ENCODE results near the gene OTULINL.

The OTULINL gene

DNA sequence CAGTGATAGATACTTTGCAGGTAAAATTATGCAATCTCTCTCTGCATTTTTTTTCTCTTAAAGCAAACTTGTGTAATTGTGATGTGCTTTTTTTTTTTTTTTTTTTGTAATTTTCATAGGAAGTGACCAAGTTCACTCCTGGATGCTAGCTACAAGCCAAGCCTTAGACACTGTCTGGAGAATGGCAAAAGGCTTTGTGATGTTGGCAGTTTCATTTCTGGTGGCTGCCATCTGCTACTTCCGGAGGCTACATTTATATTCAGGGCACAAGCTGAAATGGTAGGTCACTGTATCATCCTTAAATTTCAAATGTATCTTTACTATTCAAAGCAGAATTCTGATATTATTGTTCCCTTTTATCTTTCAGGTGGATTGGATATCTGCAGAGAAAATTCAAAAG is 19.3 kb downstream of the OTULINL start:
- DNase-seq (ENCODE audit: low spot score) = no peak

DNA sequence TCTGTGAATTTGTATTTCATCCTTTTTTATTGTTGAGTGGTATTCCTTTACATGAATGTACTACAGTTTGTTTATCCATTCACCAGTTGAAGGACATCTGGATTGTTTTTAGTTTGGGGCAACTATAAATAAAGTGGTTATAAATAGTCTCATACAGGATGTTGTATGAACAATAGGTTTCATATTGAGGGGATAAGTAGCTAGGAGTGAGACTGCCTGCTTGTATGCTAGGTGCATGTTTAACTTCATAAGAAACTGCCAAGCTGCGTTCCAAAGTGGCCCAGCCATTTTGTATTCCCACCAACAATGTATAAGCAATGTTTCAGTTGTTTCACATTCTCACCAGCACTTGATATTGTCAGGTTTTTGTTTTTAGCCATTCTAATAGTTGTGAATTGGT is 21.5 kb downstream of the OTULINL start:
- DNase-seq (ENCODE audit: low spot score) = no peak

GRCh38 chr5:14607104-14607503 is 25.5 kb downstream of the OTULINL start:
- no peak for DNase-seq (ENCODE audit: low spot score)

- no peak for DNase-seq (ENCODE audit: low spot score)
Measured at GRCh38 chr5:14608169-14608568, 26.6 kb downstream of the OTULINL start.

DNA sequence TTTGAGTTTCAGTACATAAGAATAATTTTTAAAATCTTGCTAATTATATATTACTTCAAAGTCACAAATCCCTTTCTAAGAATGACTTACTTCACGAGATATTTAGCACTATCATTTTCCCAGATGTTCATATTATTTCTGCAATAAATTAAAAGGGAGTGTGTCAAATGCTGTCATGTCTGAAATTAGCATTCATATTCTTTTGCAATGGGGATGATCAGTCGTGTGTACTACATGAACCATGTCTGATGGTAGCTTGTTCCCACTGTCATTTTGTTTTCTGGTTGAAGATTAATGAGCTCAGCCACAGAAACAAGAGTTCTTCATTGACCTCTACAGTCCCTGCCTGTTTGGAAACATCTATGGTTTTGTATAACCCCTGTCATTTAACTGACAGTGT is 30.1 kb downstream of the OTULINL start:
- no peak for DNase-seq (ENCODE audit: low spot score)

DNA sequence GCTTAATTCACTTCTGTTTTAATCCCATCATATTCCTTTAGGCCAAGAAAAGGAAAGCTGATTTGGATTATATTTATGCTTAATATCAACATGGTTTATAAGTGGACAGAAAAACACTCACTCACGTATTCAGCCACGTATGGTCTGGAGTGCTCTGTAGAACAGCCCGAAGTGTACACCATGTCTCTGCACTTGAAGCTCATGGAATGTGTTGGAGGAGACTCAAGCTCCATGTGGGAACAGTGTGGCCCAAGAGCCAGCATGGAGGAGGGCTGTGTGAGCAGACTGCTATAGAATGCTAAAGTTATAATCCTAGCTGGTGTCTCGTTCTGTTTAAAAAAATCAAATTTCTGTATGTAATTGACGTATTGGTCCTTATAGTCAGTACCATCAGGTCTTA is 32.9 kb downstream of the OTULINL start:
- no peak for DNase-seq (ENCODE audit: low spot score)

GRCh38 chr5:14615365-14615764 is 33.8 kb downstream of the OTULINL start:
- no peak for DNase-seq (ENCODE audit: low spot score)

DNA sequence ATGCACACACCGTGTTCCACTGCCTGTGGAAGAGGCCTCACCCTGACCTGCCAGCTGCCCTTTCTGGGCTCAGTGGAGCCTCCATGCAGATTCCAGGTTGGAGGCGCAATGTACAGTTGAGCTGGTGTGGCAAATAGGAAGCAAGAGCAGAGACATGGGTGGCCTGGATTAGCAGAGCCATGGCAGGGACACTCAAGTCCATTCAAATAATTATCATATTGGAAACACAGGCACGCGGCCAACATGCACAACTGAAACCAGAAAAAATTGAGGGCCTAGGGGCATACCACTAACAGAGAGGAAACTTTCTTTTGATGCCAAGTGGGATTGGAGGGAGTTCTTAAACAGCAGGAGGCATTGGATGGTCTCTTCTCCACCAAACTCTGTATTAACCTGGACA is 35.8 kb downstream of the OTULINL start:
- no peak for DNase-seq (ENCODE audit: low spot score)

DNA sequence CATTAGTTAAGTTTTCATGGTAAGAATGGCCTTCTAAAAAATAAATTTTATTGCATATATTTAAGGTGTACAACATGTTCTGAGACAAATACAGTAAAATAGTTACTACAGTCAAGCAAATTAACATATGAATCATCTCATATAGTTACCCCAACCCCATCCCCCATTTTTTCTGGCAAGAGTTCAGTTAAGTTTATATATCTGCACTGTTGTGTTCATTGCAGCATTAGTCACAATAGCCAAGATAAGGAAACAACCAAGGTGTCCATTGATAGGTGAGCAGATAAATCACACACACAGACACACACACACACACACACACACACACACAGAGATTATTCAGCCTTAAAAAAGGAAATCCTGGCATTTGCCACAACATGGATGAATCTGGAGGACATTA is 45.7 kb downstream of the OTULINL start:
- DNase-seq (ENCODE audit: low spot score) = no peak

DNA sequence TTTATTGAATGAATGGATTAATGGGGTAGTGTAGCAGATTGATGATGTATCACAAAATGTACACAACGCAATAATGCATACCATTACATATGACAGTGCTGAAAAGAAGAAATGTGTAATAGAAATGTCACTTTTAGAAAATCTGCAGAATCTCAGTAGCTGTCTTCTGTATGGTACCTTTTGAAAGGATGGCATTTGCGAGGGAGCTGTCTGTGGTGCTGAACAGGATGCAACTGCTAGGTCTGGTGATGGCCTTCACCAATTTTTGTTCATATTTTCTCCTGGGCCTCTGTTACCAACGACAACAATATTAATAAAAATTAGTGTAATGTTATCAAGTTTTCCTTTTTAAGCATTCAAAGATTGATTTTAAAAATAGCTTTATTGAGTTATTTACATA is 46.8 kb downstream of the OTULINL start:
- peak; percentile 70 for DNase-seq (ENCODE audit: low spot score)

DNA sequence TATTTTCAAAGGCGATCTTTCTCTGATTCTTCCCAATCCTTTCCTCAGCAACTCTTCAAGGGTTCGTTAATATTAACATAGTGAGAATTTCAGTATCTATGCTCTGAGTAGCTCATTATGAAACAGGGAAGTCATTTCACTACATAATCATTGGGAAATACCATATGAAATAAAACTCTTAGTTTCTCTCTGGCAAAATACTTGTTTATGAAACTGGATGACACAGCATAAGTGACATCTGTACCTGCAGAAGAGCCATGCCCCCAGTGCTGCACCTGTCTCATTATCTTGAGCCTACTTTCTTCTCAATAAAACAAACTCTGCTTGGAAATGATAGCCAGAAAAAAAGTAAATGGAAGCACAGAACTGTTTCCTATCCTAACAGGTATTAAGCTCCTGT is 49.1 kb downstream of the OTULINL start:
- DNase-seq (ENCODE audit: low spot score) = no peak

DNA sequence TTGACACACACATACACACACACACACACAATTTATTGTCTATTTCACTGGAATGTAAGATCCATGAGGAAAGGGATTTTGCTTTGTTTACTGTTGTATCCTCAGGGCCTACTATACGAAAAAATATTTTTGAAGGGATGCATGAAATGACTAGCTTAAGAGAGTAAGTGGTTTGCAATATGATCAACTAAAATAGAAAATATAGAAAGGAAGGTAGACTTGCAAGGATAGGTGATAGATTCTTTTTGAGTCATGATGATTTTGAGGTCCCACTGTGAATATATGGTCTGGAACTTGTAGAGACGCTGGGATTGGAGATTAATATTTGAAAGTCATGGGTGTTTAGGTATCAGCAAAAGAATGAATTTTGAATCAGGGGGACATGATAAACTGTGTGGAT is 54.1 kb downstream of the OTULINL start:
- DNase-seq (ENCODE audit: low spot score) = no peak

- no peak for DNase-seq (ENCODE audit: low spot score)
Measured at GRCh38 chr5:14640765-14641164, 59.2 kb downstream of the OTULINL start.

- no peak for DNase-seq (ENCODE audit: low spot score)
Measured at GRCh38 chr5:14644623-14645237, 63.1 kb downstream of the OTULINL start.

GRCh38 chr5:14650052-14650451 is 68.5 kb downstream of the OTULINL start:
- DNase-seq (ENCODE audit: low spot score) = no peak

DNA sequence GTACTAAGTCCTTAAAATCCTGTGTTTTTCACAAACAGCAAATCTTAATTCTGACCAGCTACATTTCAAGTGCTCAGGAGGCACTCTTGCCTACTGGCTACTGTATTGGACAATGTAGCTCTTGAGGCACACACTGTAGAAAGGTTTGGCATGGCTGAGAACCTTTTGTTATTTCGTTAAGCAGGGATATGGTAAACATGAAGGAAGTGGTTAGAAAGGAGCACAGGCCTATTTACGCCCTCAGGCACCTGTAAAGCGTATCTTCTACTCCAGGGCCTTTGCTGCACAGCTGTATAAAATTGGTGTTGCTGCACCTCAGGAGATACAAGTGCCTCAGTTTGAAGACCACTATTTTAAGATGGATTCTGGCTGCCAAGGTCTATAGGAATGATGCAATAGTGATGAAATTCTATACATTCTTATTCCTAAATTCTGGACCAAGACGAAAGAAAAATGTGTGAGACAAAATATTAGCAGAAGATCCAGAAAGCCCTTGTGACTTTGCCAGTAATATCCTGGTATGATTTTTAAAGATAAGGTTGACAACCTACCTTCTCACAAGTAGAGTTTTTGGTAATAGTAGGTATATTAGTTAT is 73.7 kb downstream of the OTULINL start:
- DNase-seq (ENCODE audit: low spot score) = no peak

GRCh38 chr5:14656898-14657297 is 75.3 kb downstream of the OTULINL start:
- no peak for DNase-seq (ENCODE audit: low spot score)

DNA sequence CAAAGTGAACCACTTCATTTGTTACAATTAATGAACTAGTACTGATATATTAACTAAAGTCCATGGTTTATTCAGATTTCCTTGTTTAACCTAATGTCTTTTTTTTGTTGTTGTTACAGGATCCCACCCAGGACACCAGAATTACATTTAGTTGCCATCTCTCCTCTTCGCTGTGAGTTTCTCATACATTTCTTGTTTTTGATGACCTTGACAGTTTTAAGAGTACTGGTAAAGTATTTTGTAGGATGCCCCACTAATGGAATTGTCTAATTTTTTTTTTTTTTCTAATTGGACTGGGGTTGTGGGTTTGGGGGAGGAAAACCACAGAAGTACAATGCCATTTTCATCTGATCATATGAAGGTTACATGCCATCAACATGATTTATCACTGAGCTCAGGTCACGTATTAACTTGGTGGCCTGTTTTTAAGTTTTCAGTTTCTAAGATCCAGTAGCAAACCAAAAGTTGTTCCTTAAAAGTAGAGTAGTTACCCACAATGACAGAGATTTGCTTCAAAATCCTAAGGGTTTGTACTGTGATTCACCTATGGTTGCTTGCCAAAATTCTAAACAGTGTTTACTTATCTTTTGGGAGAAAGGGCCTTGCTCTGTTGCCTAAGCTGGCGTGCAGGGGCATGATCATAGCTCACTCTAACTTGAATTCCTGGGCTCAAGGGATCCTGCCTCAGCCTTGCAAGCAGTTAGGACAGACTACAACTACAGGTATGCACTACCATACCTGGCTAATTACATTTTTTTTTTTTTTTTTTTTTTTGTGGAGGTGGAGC is 78.4 kb downstream of the OTULINL start:
- peak; percentile 43 for DNase-seq (ENCODE audit: low spot score)

DNA sequence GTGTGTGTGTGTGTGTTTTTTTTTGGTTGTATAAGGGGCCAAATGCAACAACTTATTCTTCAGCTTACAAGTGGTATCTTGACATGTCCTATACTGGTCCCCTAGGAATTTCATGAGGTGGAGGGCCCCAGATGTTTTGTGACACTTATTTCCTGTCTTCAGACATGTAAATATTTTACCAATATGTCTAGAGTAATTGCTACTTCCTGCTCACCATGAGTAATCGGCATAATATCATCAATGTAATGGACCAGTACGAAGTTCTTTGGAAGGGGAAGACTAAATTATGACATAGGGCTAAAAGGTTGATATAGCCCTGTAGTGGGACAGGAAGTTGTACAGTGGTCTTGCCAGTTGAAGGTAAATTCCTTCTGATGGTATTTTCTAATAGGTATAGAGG is 79.2 kb downstream of the OTULINL start:
- DNase-seq (ENCODE audit: low spot score) = no peak
